ENCODE data around the gene GPATCH4.
"Not testable (repeated sequence)": the region's sequence is repeated elsewhere in the genome, so short reads cannot be mapped to it uniquely, and the experiment has no call there.

Gene GPATCH4

GRCh38 chr1:156591432-156592157, 9.7 kb downstream of the GPATCH4 start, which contains the start of gene NAXE:
Gene NAXE (plus strand): TSS chr1:156591776. CDS start chr1:156591805, 29 bp downstream.
- TF ChIP-seq, protein P1, sequence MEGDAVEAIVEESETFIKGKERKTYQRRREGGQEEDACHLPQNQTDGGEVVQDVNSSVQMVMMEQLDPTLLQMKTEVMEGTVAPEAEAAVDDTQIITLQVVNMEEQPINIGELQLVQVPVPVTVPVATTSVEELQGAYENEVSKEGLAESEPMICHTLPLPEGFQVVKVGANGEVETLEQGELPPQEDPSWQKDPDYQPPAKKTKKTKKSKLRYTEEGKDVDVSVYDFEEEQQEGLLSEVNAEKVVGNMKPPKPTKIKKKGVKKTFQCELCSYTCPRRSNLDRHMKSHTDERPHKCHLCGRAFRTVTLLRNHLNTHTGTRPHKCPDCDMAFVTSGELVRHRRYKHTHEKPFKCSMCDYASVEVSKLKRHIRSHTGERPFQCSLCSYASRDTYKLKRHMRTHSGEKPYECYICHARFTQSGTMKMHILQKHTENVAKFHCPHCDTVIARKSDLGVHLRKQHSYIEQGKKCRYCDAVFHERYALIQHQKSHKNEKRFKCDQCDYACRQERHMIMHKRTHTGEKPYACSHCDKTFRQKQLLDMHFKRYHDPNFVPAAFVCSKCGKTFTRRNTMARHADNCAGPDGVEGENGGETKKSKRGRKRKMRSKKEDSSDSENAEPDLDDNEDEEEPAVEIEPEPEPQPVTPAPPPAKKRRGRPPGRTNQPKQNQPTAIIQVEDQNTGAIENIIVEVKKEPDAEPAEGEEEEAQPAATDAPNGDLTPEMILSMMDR (IDR thresholded peaks at IDR 0.05; ENCODE audit: low read depth, low read length) = no peak
- no peak for DNase-seq (ENCODE audit: extremely low read depth, low read depth)

DNA sequence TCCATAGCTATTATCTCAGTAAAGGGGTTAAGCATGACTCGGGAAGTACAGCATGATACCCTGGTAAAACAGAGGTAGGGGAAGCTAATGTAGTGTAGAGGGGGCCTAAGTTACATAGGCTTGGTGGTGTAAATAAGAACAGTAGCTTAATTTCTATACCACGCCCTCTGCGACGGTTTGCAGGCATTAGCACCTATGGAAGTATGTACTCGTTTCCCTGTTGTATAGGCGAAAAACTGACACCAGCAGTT, 10.2 kb downstream of the GPATCH4 start:
- TF ChIP-seq, protein P1 (IDR thresholded peaks at IDR 0.05; ENCODE audit: low read depth, low read length) = no peak

GRCh38 chr1:156590326-156591180, 10.7 kb downstream of the GPATCH4 start:
- no peak for DNase-seq (ENCODE audit: extremely low read depth, low read depth)
- TF ChIP-seq, protein P1 (IDR thresholded peaks at IDR 0.05; ENCODE audit: low read depth, low read length) = no peak

More for the DNA sequence above, 10.2 kb downstream of the GPATCH4 start:
- no peak for DNase-seq (ENCODE audit: extremely low read depth, low read depth)

DNA sequence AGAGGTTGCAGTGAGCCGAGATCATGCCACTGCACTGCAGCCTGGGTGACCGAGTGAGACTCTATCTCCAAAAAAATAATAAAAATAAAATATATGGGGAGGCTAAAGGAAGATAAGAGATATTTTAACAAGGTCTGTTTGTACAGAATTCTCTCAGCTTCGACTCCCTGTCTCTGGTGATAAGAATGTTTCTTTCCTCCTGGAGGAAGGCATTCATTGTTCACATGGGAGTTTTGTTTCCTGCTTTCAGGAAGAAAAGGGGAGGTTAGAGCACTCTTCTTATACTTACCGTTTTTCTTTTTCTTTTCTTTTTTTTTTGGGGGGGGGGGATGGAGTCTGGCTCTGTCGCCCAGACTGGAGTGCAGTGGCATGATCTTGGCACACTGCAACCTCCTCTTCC, 11.7 kb downstream of the GPATCH4 start:
- TF ChIP-seq, protein P1 (IDR thresholded peaks at IDR 0.05; ENCODE audit: low read depth, low read length) = no peak
- DNase-seq (ENCODE audit: extremely low read depth, low read depth) = no peak

DNA sequence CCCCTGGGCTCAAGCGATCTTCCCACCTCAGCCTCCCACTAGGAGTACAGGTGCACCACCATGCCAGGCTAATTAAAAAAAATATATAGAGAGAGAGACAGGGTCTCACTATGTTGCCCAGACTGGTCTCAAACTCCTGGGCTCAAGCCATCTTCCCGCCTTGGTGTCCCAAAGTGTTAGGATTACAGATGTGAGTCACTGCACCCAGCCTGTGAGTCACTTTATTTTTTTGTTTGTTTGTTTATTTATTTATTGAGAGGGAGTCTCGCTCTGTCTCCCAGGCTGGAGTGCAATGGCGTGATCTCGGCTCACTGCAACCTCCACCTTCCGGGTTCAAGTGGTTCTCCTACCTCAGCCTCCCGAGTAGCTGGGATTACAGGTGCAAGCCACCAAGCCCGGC, 13.4 kb downstream of the GPATCH4 start:
- DNase-seq (ENCODE audit: extremely low read depth, low read depth) = not testable (repeated sequence)

DNA sequence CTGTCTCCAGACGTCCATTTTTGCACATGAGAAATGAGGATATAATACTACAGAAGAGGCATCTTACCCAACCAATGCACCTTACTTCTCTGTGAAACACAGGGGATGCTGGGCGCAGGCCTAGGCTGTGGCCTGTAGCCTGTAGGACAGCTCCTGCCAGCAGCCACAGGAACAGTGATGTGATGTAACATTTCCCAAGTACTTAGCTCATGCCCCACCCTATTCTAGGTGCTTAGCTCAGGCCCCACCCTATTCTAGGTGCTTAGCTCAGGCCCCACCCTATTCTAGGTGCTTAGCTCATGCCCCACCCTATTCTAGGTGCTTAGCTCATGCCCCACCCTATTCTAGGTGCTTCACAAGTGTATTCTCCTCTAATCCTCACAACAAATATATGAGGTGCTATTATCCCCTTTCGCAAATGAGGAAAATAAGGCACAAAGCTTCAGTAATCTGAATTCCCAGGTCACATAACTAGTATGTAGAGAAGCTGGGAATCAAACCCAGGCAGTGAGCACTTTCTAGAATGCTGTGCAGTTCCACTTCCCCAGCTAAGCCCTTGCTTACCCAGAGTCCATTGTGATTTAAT, 14.3 kb downstream of the GPATCH4 start:
- no peak for DNase-seq (ENCODE audit: extremely low read depth, low read depth)
- TF ChIP-seq, protein P1 (IDR thresholded peaks at IDR 0.05; ENCODE audit: low read depth, low read length) = no peak

DNA sequence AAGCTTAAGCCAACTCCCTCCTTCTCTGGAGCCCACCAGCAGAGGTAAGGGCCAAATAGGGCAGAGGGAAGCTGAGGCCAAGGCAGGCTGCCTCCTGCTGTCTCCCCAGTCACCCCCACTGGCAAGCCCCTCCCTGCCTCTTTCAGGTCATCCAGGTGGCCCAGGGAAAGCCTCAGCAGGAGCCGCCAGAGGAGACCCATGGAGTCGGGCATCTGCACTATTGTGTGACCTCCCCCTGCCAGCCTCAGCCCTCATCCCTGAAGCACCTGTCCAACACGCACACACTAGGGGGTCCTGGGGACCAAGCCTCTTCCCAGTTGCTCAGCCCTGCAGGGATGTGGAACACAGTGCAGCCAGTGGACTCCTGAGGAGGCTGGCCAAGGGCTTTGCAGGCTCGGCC, 15.0 kb downstream of the GPATCH4 start:
- no peak for DNase-seq (ENCODE audit: extremely low read depth, low read depth)
- TF ChIP-seq, protein P1 (IDR thresholded peaks at IDR 0.05; ENCODE audit: low read depth, low read length) = no peak
